Measurements from ENCODE around the gene PRRG1.
"Not testable (repeated sequence)": the region's sequence is repeated elsewhere in the genome, so short reads cannot be mapped to it uniquely, and the experiment has no call there.

Gene PRRG1

GRCh38 chrX:37349221-37350033 lies at the start of gene PRRG1:
Gene PRRG1, plus strand, starts transcription at chrX:37349364. Its CDS starts 56,886 bp downstream, at chrX:37406250.
- peak; percentile 70 for DNase-seq

- DNase-seq: no peak
Observed at GRCh38 chrX:37302569-37302968, 46.6 kb upstream of the PRRG1 start.

GRCh38 chrX:37305238-37305637 lies 43.9 kb upstream of the PRRG1 start:
- DNase-seq: not testable (repeated sequence)

GRCh38 chrX:37314531-37314930 lies 34.6 kb upstream of the PRRG1 start:
- no peak for DNase-seq

GRCh38 chrX:37315511-37316248 lies 33.5 kb upstream of the PRRG1 start:
- no peak for DNase-seq

GRCh38 chrX:37320541-37321203 lies 28.5 kb upstream of the PRRG1 start:
- DNase-seq: no peak

GRCh38 chrX:37330642-37331041 lies 18.5 kb upstream of the PRRG1 start:
- DNase-seq: no peak

- no peak for DNase-seq
Observed at GRCh38 chrX:37331546-37331945, 17.6 kb upstream of the PRRG1 start.

GRCh38 chrX:37332055-37332454 lies 17.1 kb upstream of the PRRG1 start:
- no peak for DNase-seq

- DNase-seq: no peak
Observed at GRCh38 chrX:37332987-37333658, 16.0 kb upstream of the PRRG1 start.

- DNase-seq: no peak
Observed at GRCh38 chrX:37347420-37347819, 1.7 kb upstream of the PRRG1 start.

- no peak for DNase-seq
Observed at GRCh38 chrX:37348231-37348970, 763 bp upstream of the PRRG1 start.

- no peak for DNase-seq
Observed at GRCh38 chrX:37348971-37349220, 268 bp upstream of the PRRG1 start.

- DNase-seq: no peak
Observed at GRCh38 chrX:37350034-37350365, 836 bp downstream of the PRRG1 start.

GRCh38 chrX:37353646-37354045 lies 4.5 kb downstream of the PRRG1 start:
- DNase-seq: no peak

GRCh38 chrX:37357436-37357835 lies 8.3 kb downstream of the PRRG1 start:
- DNase-seq: no peak

- DNase-seq: no peak
Observed at GRCh38 chrX:37361596-37361995, 12.4 kb downstream of the PRRG1 start.

- DNase-seq: no peak
Observed at GRCh38 chrX:37364666-37365065, 15.5 kb downstream of the PRRG1 start.

- DNase-seq: no peak
Observed at GRCh38 chrX:37367946-37368345, 18.8 kb downstream of the PRRG1 start.

- DNase-seq: no peak
Observed at GRCh38 chrX:37370499-37371141, 21.5 kb downstream of the PRRG1 start.

- DNase-seq: no peak
Observed at GRCh38 chrX:37371578-37371991, 22.4 kb downstream of the PRRG1 start.

- DNase-seq: no peak
Observed at GRCh38 chrX:37378404-37378803, 29.2 kb downstream of the PRRG1 start.
